HG03175 (cell line): Measurements from ENCODE around the gene PLCH2.

ENCODE experiments used
- ATAC-seq: cut with Tn5 transposase; IDR thresholded peaks from one replicate; pipeline ENCODE4 v1.9.1; 2021; ENCODE audit warnings: mild to moderate bottlenecking, moderate library complexity; ENCODE audit not compliant: unreplicated experiment

Gene PLCH2

GRCh38 chr1:2498648-2499047 is 22.6 kb downstream of the PLCH2 start:
- ATAC-seq = no peak

- no peak for ATAC-seq
These were observed 23.2 kb downstream of the PLCH2 start for GRCh38 chr1:2499260-2499659.

- ATAC-seq = no peak
These were observed 24.0 kb downstream of the PLCH2 start for GRCh38 chr1:2499986-2500596.

- ATAC-seq = no peak
These were observed 25.1 kb downstream of the PLCH2 start for GRCh38 chr1:2501041-2501819.

GRCh38 chr1:2501820-2502119 is 25.7 kb downstream of the PLCH2 start:
- no peak for ATAC-seq

GRCh38 chr1:2502210-2502609 is 26.1 kb downstream of the PLCH2 start:
- ATAC-seq = no peak

GRCh38 chr1:2502661-2503553 is 26.8 kb downstream of the PLCH2 start:
- no peak for ATAC-seq

- no peak for ATAC-seq
These were observed 27.6 kb downstream of the PLCH2 start for GRCh38 chr1:2503554-2504224.

- no peak for ATAC-seq
These were observed 28.3 kb downstream of the PLCH2 start for GRCh38 chr1:2504225-2504948.

GRCh38 chr1:2504949-2505272 is 28.8 kb downstream of the PLCH2 start:
- no peak for ATAC-seq

- ATAC-seq = no peak
These were observed 29.4 kb downstream of the PLCH2 start for GRCh38 chr1:2505461-2505994.

- no peak for ATAC-seq
These were observed 30.1 kb downstream of the PLCH2 start for GRCh38 chr1:2506007-2506860.

- no peak for ATAC-seq
These were observed 30.9 kb downstream of the PLCH2 start for GRCh38 chr1:2506901-2507565.

GRCh38 chr1:2507744-2508155 is 31.7 kb downstream of the PLCH2 start:
- no peak for ATAC-seq

GRCh38 chr1:2508180-2508579 is 32.1 kb downstream of the PLCH2 start:
- no peak for ATAC-seq

- ATAC-seq = no peak
These were observed 32.7 kb downstream of the PLCH2 start for GRCh38 chr1:2508751-2509150.

GRCh38 chr1:2509589-2509988 is 33.5 kb downstream of the PLCH2 start:
- ATAC-seq = no peak

- ATAC-seq = no peak
These were observed 34.5 kb downstream of the PLCH2 start for GRCh38 chr1:2510366-2511155.
